NCI-H2196 (cell line): ENCODE data around the gene S100A10.

Experiments used
- DNase-seq: peaks from one replicate; lab custom pipeline; 2025; ENCODE audit not compliant: unreplicated experiment; lab: John Stamatoyannopoulos, UW

Gene S100A10

GRCh38 chr1:151939141-151939540, 54.5 kb downstream of the S100A10 start:
- DNase-seq = no peak

- no peak for DNase-seq
Measured at GRCh38 chr1:151936653-151937052, 57.0 kb downstream of the S100A10 start.

- DNase-seq = no peak
Measured at GRCh38 chr1:151935894-151936602, 57.6 kb downstream of the S100A10 start.

GRCh38 chr1:151935154-151935553, 58.5 kb downstream of the S100A10 start:
- no peak for DNase-seq

GRCh38 chr1:151934048-151934493, 59.6 kb downstream of the S100A10 start:
- DNase-seq = peak; percentile 63
